Suprapubic skin (tissue), 4 donors: Measurements from ENCODE around the gene MPZ. TPM values are rescaled to one million over a fixed set of nuclear protein-coding genes. Genes with fewer than 3 reads are reported as not detected.
"Not testable (repeated sequence)": the region's sequence is repeated elsewhere in the genome, so short reads cannot be mapped to it uniquely, and the experiment has no call there.

Source experiments
- DNase-seq, 2 donors: peaks; one replicate each; pipeline ENCODE4 v3.0.0-alpha.2; 2019; ENCODE audit warnings: low spot score in 2 of 2
- H3K27ac ChIP-seq: fragments of 200-600 bp; sonication (generic); one replicate; pipeline ENCODE4 v1.5.1; 2019
- H3K27me3 ChIP-seq: fragments of 200-600 bp; sonication (generic); one replicate; pipeline ENCODE4 v1.5.1; 2019
- H3K36me3 ChIP-seq: fragments of 200-600 bp; sonication (generic); one replicate; pipeline ENCODE4 v1.5.1; 2019
- H3K4me1 ChIP-seq: fragments of 200-600 bp; sonication (generic); one replicate; pipeline ENCODE4 v1.5.1; 2019
- H3K4me3 ChIP-seq: fragments of 200-600 bp; sonication (generic); one replicate; pipeline ENCODE4 v1.5.1; 2019; ENCODE audit warnings: mild to moderate bottlenecking
- H3K9me3 ChIP-seq: fragments of 200-600 bp; sonication (generic); one replicate; pipeline ENCODE4 v1.5.1; 2019
- EP300 ChIP-seq: sonication (generic); formaldehyde crosslinking; IDR thresholded peaks from one replicate; pipeline ENCODE4 v1.6.1; 2017; ENCODE audit warnings: antibody characterized with exemption
- POLR2A ChIP-seq, 2 donors: fragments of 450-650 bp; IDR thresholded peaks; one replicate each; pipeline ENCODE4 v1.6.1; 2017; ENCODE audit warnings: antibody characterized with exemption in 2 of 2, mild to moderate bottlenecking in 2 of 2, moderate library complexity in 2 of 2
- POLR2AphosphoS5 ChIP-seq, 3 donors: sonication (generic); formaldehyde crosslinking; IDR thresholded peaks; one replicate each; pipeline ENCODE4 v1.6.1; 2017; ENCODE audit warnings: antibody characterized with exemption in 3 of 3
- WGBS: methylation state at CpG from one replicate; pipeline ENCODE4 v1.1.5; 2018; 5-methylcytosine and 5-hydroxymethylcytosine counted together
- total RNA-seq, 4 donors: library from RNA; depleted of rRNA; stranded (reverse); fragments of >200 nt; gene quantifications; one replicate each; pipeline ENCODE4 v1.1.0, GENCODE V29; 2016
- TF ChIP-seq, protein P1 (sequence below), 2 donors: fragments of 200-600 bp in 1 of 2; fragments of 450-650 bp in 1 of 2; sonication (generic) in 1 of 2; IDR thresholded peaks; one replicate each; pipeline ENCODE4 v1.5.1; 2016 to 2019; ENCODE audit warnings: antibody characterized with exemption in 2 of 2, mild to moderate bottlenecking in 1 of 2, moderate library complexity in 1 of 2

The MPZ gene
- total RNA-seq, 4 donors from 2014 or later = 2.0 to 3.9 (median 2.7) TPM

DNA sequence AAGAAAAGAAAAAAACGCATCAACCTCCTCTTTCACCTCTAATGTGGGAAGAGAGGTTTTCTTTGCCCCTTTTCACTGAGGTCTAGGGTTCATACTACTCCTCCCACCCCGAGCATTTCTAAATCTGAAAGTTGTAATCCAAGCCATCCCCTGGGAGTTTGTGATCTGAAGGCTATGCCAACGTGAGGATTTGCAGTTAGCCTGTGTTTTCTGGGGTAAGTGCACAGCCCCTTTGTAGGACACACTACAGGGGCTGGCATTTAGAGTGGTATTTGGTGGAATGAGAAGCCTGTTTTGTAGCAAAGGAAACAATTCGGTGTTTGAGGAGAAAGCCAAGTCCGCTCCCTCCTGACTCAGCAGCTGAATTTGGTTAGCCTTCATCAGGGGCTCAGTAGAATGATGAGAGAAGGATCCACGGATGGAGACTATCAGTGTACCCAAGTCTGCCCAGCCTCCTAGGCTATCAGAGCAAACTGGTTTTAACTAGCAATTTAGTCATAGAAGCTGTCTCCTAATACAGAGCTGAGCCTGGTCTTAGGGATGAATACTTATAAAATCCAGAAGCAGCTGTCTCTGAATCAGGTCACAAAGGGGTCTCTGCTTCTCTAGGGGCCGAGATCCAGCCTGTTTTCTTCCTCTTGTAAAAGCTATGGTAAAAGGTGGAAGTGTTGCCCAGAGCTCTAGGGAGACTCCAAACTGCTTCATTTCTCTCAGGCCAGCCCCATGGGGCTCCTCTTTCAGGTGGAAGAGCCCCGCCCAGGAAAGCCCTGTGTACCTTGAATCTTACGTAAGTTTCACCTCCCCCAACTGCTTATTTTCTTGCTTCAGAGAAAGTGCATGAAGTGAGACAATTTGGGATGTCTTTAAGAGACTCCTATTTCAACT is 49.1 kb downstream of the MPZ start:
- TF ChIP-seq POLR2A (IDR thresholded peaks at IDR 0.05) = no peak
- TF ChIP-seq, protein P1, sequence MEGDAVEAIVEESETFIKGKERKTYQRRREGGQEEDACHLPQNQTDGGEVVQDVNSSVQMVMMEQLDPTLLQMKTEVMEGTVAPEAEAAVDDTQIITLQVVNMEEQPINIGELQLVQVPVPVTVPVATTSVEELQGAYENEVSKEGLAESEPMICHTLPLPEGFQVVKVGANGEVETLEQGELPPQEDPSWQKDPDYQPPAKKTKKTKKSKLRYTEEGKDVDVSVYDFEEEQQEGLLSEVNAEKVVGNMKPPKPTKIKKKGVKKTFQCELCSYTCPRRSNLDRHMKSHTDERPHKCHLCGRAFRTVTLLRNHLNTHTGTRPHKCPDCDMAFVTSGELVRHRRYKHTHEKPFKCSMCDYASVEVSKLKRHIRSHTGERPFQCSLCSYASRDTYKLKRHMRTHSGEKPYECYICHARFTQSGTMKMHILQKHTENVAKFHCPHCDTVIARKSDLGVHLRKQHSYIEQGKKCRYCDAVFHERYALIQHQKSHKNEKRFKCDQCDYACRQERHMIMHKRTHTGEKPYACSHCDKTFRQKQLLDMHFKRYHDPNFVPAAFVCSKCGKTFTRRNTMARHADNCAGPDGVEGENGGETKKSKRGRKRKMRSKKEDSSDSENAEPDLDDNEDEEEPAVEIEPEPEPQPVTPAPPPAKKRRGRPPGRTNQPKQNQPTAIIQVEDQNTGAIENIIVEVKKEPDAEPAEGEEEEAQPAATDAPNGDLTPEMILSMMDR (IDR thresholded peaks at IDR 0.05) = no peak
- TF ChIP-seq EP300 = no peak
- no peak for TF ChIP-seq POLR2AphosphoS5 (IDR thresholded peaks at IDR 0.05)
- Histone ChIP-seq H3K27me3 (peaks cover 34% of the 10 kb centered on the region), H3K36me3 (no peaks in the 10 kb centered on the region), H3K9me3 (peaks cover 8% of the 10 kb centered on the region), H3K4me1 (peaks cover 26% of the 10 kb centered on the region), H3K27ac (no peak overlapping the region), H3K4me3 (no peak overlapping the region)
- 46% methylated on average over 9 of the region's 9 CpGs for WGBS
- DNase-seq = no peak

DNA sequence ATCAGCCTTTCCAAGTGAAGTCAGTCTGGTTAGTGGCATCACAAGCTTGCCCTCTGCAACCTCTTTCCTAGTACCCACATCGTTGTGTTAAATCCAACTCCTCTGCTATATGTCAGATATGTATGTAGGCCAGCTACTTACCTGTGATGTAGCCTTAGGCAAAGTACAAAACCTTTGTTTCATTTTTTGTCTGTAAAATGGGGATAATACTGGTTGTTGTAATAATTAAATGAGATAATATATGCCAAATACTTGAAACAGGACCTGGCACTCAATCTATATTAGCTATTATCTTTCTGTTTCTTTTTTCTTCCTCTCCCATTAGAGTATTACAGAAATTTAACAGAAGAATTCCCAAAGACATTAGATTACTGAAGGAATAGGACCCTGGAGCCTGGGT is 50.0 kb downstream of the MPZ start:
- WGBS = 68% methylated on average over 1 of the region's 1 CpG
- no peak overlapping the region for H3K4me3 ChIP-seq

DNA sequence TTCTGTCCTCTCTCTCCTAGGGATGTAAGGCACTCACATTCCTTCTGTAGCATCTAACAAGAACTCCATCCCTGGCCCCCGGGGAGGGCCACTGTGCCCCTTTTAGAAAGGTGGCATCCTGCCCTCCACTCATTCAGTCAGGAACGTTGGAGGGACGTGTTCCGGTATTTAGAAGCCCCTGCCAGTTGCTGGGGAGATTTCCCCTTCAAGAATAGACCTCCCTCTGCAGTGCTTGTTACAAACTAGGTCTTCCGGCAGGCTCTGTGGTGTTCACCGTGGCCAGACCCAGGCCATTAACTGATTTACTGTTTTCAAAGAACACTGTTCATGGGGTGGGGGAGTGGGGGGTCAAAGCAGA is 50.4 kb downstream of the MPZ start:
- WGBS = 52% methylated on average over 6 of the region's 6 CpGs
- H3K27me3 ChIP-seq = peaks cover 37% of the 10 kb centered on the region
- H3K9me3 ChIP-seq = peaks cover 8% of the 10 kb centered on the region
- H3K4me3 ChIP-seq = no peak overlapping the region
- TF ChIP-seq EP300 (no peak), POLR2A (IDR thresholded peaks at IDR 0.05) (no peak), POLR2AphosphoS5 (IDR thresholded peaks at IDR 0.05) (no peak)
- TF ChIP-seq, protein P1 (IDR thresholded peaks at IDR 0.05) = no peak
- DNase-seq = no peak
- no peaks in the 10 kb centered on the region for H3K36me3 ChIP-seq
- peaks cover 26% of the 10 kb centered on the region for H3K4me1 ChIP-seq
- H3K27ac ChIP-seq = no peak overlapping the region

More for the DNA sequence above, 50.0 kb downstream of the MPZ start:
- Histone ChIP-seq H3K27ac (no peak overlapping the region), H3K36me3 (no peaks in the 10 kb centered on the region), H3K4me1 (peaks cover 26% of the 10 kb centered on the region), H3K27me3 (peaks cover 37% of the 10 kb centered on the region), H3K9me3 (peaks cover 8% of the 10 kb centered on the region)
- no peak for DNase-seq
- TF ChIP-seq POLR2A (IDR thresholded peaks at IDR 0.05) = no peak
- no peak for TF ChIP-seq EP300
- TF ChIP-seq, protein P1 (IDR thresholded peaks at IDR 0.05) = no peak
- no peak for TF ChIP-seq POLR2AphosphoS5 (IDR thresholded peaks at IDR 0.05)

DNA sequence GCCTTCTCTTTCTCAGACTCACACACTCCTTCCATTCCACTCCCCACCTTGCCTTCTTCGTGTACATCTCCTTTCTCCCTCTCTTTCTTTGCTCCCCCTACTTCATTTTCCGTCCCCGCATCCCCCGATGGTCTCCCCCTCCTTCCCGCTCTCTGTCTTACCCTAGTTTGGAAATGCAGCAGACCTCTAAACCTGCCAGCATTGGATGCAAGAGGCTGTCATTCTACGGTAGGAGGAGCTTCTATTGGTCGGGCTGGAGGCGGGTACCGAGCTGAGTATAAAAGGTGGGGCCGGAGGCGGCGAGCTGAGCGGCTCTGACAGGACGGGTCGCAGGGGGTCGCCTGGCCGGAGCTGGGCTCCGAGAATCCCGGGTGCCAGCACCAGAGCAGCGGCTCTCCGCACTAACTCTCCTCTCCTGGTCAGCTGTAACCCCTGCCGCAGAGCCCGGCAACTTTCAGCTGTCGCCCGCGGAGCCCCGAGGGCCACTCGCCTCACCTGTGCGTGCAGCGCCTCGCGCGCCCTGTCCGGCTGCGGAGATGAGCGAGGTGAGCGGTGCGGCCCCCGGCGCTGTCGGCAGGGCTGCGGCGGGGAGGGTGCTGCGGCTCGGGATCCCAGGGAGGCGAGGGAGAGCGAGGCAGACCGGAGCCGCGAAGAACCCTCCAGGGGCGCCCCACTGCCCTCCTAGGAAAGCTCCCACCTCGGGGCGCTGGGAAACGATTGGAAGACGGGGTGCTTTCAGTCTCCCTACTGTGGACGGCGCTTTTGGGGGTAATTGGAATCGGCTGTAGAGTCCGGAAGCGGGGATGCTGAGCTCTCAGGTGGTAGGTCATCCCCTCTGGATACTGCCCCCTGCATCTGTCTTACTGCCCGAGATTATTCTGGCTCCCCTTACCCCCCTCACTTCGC is 51.1 kb downstream of the MPZ start, which contains the start of gene PCP4L1:
PCP4L1 (plus strand) TSS at position 307 of the 906 bp plus-strand sequence; CDS start at position 537, 230 bp downstream.
- Histone ChIP-seq H3K36me3 (no peaks in the 10 kb centered on the region), H3K27me3 (peaks cover 37% of the 10 kb centered on the region), H3K4me3 (peak within 1 kb of the TSS; percentile 54), H3K9me3 (peaks cover 8% of the 10 kb centered on the region), H3K4me1 (peaks cover 26% of the 10 kb centered on the region), H3K27ac (no peak within 1 kb of the TSS)
- no peak for TF ChIP-seq POLR2A (IDR thresholded peaks at IDR 0.05)
- no peak for TF ChIP-seq EP300
- TF ChIP-seq, protein P1 (IDR thresholded peaks at IDR 0.05) = no peak
- TF ChIP-seq POLR2AphosphoS5 (IDR thresholded peaks at IDR 0.05) = no peak
- no peak for DNase-seq
- WGBS = 3% methylated on average over 50 of the region's 62 CpGs

DNA sequence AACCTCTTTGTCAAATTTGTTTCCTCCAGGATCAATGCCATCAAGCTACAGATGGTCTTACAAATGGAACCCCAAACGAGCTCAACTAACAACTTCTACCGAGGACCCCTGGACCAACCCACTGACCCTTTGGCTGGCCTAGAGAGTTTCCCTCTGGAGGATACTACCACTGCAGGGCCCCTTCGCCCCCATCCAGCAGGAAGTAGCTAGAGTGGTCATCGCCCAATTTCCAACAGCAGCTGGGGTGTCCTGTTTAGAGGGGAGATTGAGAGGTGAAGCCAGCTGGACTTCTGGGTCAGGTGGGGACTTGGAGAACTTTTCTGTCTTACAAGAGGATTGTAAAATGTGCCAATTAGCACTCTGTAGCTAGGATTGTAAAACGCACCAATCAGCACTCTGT is 52.7 kb downstream of the MPZ start:
- not testable (repeated sequence) for DNase-seq, H3K4me3 ChIP-seq, H3K36me3 ChIP-seq, H3K27ac ChIP-seq, H3K9me3 ChIP-seq
- Histone ChIP-seq H3K4me1 (peaks cover 26% of the 10 kb centered on the region), H3K27me3 (peaks cover 37% of the 10 kb centered on the region)
- WGBS = 94% methylated on average over 5 of the region's 5 CpGs

DNA sequence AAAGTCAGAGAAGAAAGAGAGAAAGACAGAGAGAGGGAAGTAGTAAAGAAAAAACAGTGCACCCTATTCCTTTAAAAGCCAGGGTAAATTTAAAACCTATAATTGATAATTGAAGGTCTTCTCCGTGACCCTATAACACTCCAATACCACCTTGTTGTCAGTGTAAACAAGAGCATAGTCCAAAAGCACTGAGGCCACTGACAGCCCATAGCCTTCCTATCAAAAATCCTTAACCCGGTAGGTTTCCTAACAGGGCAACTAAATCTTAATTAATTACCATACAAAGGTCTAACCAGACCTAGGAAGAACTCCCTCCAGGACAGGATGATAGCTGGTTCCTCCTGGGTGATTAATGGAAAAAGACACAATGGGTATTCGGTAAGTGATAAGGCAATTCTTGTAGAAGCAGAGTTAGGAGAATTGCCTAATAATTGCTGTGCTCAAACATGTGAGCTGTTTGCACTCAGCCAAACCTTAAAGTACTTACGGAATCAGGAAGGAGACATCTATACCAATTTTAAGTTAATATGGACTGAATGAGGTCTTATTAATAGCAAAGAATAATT is 53.7 kb downstream of the MPZ start:
- DNase-seq, H3K4me3 ChIP-seq, H3K27ac ChIP-seq, H3K36me3 ChIP-seq, H3K9me3 ChIP-seq: not testable (repeated sequence)
- peaks cover 19% of the 10 kb centered on the region for H3K4me1 ChIP-seq
- H3K27me3 ChIP-seq = peaks cover 34% of the 10 kb centered on the region
- 72% methylated on average over 4 of the region's 4 CpGs for WGBS

DNA sequence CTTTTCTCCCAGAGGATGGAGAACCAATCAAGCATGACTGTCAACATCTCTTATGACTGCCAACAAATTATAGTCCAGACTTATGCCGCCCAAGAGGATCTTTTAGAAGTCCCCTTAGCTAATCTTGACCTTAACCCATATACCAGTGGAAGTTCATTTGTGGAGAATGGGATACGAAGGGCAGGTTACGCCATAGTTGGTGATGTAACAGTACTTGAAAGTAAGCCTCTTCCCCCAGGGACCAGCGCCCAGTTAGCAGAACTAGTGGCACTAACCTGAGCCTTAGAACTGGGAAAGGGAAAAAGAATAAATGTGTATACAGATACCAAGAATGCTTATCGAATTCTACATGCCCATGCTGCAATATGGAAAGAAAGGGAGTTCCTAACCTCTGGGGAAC is 54.5 kb downstream of the MPZ start:
- 70% methylated on average over 4 of the region's 5 CpGs for WGBS
- H3K4me1 ChIP-seq = peaks cover 11% of the 10 kb centered on the region

More for the DNA sequence above, 54.5 kb downstream of the MPZ start:
- DNase-seq, H3K27ac ChIP-seq, H3K4me3 ChIP-seq, H3K36me3 ChIP-seq, H3K9me3 ChIP-seq: not testable (repeated sequence)
- peaks cover 34% of the 10 kb centered on the region for H3K27me3 ChIP-seq
